GM12878 (cell line): Measurements from ENCODE around the gene MITD1.

Experiments
- ATF3 ChIP-seq: IDR thresholded peaks from 2 replicates; pipeline ENCODE4 v1.6.1; 2011; ENCODE audit warnings: low read depth, mild to moderate bottlenecking, low read length, moderate library complexity, borderline replicate concordance; ENCODE audit errors: extremely low read depth
- BCLAF1 ChIP-seq: fragments of 450-650 bp; IDR thresholded peaks from 2 replicates; pipeline ENCODE4 v1.6.1; 2017; ENCODE audit warnings: antibody characterized with exemption, mild to moderate bottlenecking, moderate library complexity
- BHLHE40 ChIP-seq, 2 experiments: fragments of 450-650 bp in 1 of 2; IDR thresholded peaks; 2 replicates each; pipeline ENCODE4 v1.6.1; 2011 to 2017; ENCODE audit warnings: low read depth in 2 of 2, borderline replicate concordance in 1 of 2, improper control_type of control experiment in 1 of 2, low read length in 1 of 2, mild to moderate bottlenecking in 1 of 2
- EP300 ChIP-seq, 2 experiments: fragments of 150-350 bp in 1 of 2; IDR thresholded peaks; 2 replicates each; pipeline ENCODE4 v1.6.1; 2011 to 2012; ENCODE audit warnings: low read depth in 2 of 2, low read length in 2 of 2, borderline replicate concordance in 1 of 2, improper control_type of control experiment in 1 of 2, inconsistent platforms in 1 of 2; ENCODE audit not compliant: control insufficient read depth in 1 of 2
- EZH2 ChIP-seq: IDR thresholded peaks from 2 replicates; pipeline ENCODE4 v1.6.1; 2012; ENCODE audit warnings: low read depth, mild to moderate bottlenecking, control low read depth, inconsistent platforms, low read length, borderline replicate concordance; ENCODE audit not compliant: control insufficient read depth
- JUND ChIP-seq: IDR thresholded peaks from 2 replicates; pipeline ENCODE4 v1.6.1; 2012; ENCODE audit warnings: low read depth, mild to moderate bottlenecking, low read length, improper control_type of control experiment, moderate library complexity
- POLR2A ChIP-seq: IDR thresholded peaks from 2 replicates; pipeline ENCODE4 v1.6.1; 2011; ENCODE audit warnings: low read depth, mild to moderate bottlenecking, low read length
- TF ChIP-seq, protein P1 (sequence below), 3 experiments: IDR thresholded peaks in 2 of 3; conservative IDR thresholded peaks in 1 of 3; 2 replicates each; pipeline ENCODE4 v1.5.1; 2011; ENCODE audit warnings: low read depth in 3 of 3, low read length in 3 of 3, mild to moderate bottlenecking in 3 of 3, control low read depth in 2 of 3, moderate library complexity in 2 of 3, inconsistent platforms in 1 of 3, mixed read lengths in 1 of 3; ENCODE audit not compliant: control insufficient read depth in 2 of 3, insufficient read depth in 1 of 3; ENCODE audit errors: extremely low read depth in 1 of 3
- TF ChIP-seq, protein P2 (sequence below): IDR thresholded peaks from 2 replicates; pipeline ENCODE4 v1.6.1; 2012; ENCODE audit warnings: mild to moderate bottlenecking, low read depth, low read length

DNA sequence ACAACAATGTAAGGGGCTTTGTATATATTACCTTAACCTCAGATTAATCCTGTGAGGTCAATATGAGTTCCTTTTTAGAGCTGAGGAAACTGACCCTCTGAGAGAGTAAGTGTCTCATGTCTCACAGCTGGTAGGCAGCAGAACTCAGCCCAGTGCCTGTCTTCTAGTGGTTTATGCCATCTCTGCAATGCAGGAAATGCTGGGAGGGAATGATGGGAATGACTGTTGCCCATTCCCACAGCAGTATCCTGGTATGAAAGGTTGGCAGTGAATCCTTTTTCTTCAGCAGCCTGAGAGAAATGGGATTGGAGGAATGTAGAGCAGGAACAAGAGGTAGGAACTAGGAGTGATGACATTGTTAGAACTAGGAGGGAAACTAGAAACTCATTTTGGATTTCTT is 6.2 kb upstream of the MITD1 start:
- TF ChIP-seq JUND, result no peak
- TF ChIP-seq ATF3, result no peak
- no peak for TF ChIP-seq POLR2A
- no peak for TF ChIP-seq BHLHE40 (IDR thresholded peaks at IDR 0.05; ENCODE audit: borderline replicate concordance in 1 of 2, low read depth in 2 of 2, low read length in 1 of 2)
- TF ChIP-seq, protein P1, sequence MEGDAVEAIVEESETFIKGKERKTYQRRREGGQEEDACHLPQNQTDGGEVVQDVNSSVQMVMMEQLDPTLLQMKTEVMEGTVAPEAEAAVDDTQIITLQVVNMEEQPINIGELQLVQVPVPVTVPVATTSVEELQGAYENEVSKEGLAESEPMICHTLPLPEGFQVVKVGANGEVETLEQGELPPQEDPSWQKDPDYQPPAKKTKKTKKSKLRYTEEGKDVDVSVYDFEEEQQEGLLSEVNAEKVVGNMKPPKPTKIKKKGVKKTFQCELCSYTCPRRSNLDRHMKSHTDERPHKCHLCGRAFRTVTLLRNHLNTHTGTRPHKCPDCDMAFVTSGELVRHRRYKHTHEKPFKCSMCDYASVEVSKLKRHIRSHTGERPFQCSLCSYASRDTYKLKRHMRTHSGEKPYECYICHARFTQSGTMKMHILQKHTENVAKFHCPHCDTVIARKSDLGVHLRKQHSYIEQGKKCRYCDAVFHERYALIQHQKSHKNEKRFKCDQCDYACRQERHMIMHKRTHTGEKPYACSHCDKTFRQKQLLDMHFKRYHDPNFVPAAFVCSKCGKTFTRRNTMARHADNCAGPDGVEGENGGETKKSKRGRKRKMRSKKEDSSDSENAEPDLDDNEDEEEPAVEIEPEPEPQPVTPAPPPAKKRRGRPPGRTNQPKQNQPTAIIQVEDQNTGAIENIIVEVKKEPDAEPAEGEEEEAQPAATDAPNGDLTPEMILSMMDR (IDR thresholded peaks at IDR 0.05 in 2 of 3, conservative IDR thresholded peaks at IDR 0.05 in 1 of 3; ENCODE audit: control insufficient read depth in 2 of 3, extremely low read depth in 1 of 3, insufficient read depth in 1 of 3, low read depth in 3 of 3, low read length in 3 of 3), result no peak
- no peak for TF ChIP-seq BCLAF1
- TF ChIP-seq EP300 (IDR thresholded peaks at IDR 0.05; ENCODE audit: borderline replicate concordance in 1 of 2, control insufficient read depth in 1 of 2, low read depth in 2 of 2, low read length in 2 of 2), result no peak
- TF ChIP-seq, protein P2, sequence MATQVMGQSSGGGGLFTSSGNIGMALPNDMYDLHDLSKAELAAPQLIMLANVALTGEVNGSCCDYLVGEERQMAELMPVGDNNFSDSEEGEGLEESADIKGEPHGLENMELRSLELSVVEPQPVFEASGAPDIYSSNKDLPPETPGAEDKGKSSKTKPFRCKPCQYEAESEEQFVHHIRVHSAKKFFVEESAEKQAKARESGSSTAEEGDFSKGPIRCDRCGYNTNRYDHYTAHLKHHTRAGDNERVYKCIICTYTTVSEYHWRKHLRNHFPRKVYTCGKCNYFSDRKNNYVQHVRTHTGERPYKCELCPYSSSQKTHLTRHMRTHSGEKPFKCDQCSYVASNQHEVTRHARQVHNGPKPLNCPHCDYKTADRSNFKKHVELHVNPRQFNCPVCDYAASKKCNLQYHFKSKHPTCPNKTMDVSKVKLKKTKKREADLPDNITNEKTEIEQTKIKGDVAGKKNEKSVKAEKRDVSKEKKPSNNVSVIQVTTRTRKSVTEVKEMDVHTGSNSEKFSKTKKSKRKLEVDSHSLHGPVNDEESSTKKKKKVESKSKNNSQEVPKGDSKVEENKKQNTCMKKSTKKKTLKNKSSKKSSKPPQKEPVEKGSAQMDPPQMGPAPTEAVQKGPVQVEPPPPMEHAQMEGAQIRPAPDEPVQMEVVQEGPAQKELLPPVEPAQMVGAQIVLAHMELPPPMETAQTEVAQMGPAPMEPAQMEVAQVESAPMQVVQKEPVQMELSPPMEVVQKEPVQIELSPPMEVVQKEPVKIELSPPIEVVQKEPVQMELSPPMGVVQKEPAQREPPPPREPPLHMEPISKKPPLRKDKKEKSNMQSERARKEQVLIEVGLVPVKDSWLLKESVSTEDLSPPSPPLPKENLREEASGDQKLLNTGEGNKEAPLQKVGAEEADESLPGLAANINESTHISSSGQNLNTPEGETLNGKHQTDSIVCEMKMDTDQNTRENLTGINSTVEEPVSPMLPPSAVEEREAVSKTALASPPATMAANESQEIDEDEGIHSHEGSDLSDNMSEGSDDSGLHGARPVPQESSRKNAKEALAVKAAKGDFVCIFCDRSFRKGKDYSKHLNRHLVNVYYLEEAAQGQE, result no peak
- TF ChIP-seq EZH2, result no peak
